Fibroblast of mammary gland (primary cell): ENCODE measurements around the gene AFAP1.
A peak's percentile ranks its signal among the peaks of the same experiment; 100 is the strongest.

Experiments
- DNase-seq: peaks from one replicate; pipeline ENCODE4 v3.0.0-alpha.2; 2010; ENCODE audit warnings: low read depth
- H3K4me3 ChIP-seq: 2 replicates; pipeline ENCODE4 v1.5.1; 2011; ENCODE audit warnings: low read depth, mild to moderate bottlenecking, low read length, moderate library complexity; ENCODE audit not compliant: control insufficient read depth
- CTCF ChIP-seq: conservative IDR thresholded peaks from 2 replicates; pipeline ENCODE4 v1.5.1; 2011; ENCODE audit warnings: low read depth, low read length, inconsistent platforms; ENCODE audit not compliant: control insufficient read depth, insufficient read depth

Gene AFAP1

GRCh38 chr4:7843831-7844593, 95.6 kb downstream of the AFAP1 start:
- no peak overlapping the region for H3K4me3 ChIP-seq
- peak; percentile 86 for DNase-seq

GRCh38 chr4:7842384-7843279, 97.0 kb downstream of the AFAP1 start:
- TF ChIP-seq CTCF = no peak
- DNase-seq = peak; percentile 99
- peak overlapping the region; percentile 20 for H3K4me3 ChIP-seq

More at GRCh38 chr4:7843831-7844593, 95.6 kb downstream of the AFAP1 start:
- TF ChIP-seq CTCF = peak; percentile 69

- TF ChIP-seq CTCF = no peak
- no peak for DNase-seq
Observed at GRCh38 chr4:7841894-7842293, 97.8 kb downstream of the AFAP1 start.

GRCh38 chr4:7841071-7841470, 98.6 kb downstream of the AFAP1 start:
- no peak for DNase-seq
- no peak overlapping the region for H3K4me3 ChIP-seq
- no peak for TF ChIP-seq CTCF

More at GRCh38 chr4:7841894-7842293, 97.8 kb downstream of the AFAP1 start:
- H3K4me3 ChIP-seq = no peak overlapping the region

- TF ChIP-seq CTCF = no peak
- H3K4me3 ChIP-seq = no peak overlapping the region
- no peak for DNase-seq
Observed at GRCh38 chr4:7839856-7840255, 99.8 kb downstream of the AFAP1 start.

GRCh38 chr4:7838136-7838782, 101.4 kb downstream of the AFAP1 start:
- no peak for DNase-seq
- no peak overlapping the region for H3K4me3 ChIP-seq
- TF ChIP-seq CTCF = no peak
